Gastrocnemius medialis (tissue), 4 donors: ENCODE data around the gene MRTFA. TPM values are rescaled to one million over a fixed set of nuclear protein-coding genes. Genes with fewer than 3 reads are reported as not detected.

ENCODE experiments used
- ATAC-seq, 2 donors: fragments of 150-250 bp; one replicate each; pipeline ENCODE4 v1.9.1; 2016
- DNase-seq, 2 donors: peaks; one replicate each; pipeline ENCODE4 v3.0.0-alpha.2; 2019
- H3K27ac ChIP-seq, 4 donors: fragments of 200-600 bp; sonication (generic); 1 replicate in 1 of 4; 2 replicates in 3 of 4; pipeline ENCODE4 v1.5.1; 2016 to 2018; ENCODE audit warnings: mild to moderate bottlenecking in 2 of 4, moderate library complexity in 1 of 4
- H3K27me3 ChIP-seq, 3 donors: fragments of 200-600 bp; sonication (generic) in 2 of 3; 1 replicate in 1 of 3; 2 replicates in 2 of 3; pipeline versions ENCODE4 v1.5.1 to v1.6.0; 2016 to 2019; ENCODE audit warnings: mild to moderate bottlenecking in 1 of 3, moderate library complexity in 1 of 3
- H3K36me3 ChIP-seq, 2 donors: fragments of 200-600 bp; sonication (generic) in 1 of 2; one replicate each; pipeline ENCODE4 v1.5.1; 2017 to 2018
- H3K4me1 ChIP-seq, 2 donors: fragments of 200-600 bp; sonication (generic) in 1 of 2; one replicate each; pipeline ENCODE4 v1.5.1; 2016 to 2017; ENCODE audit warnings: mild to moderate bottlenecking in 2 of 2
- H3K4me3 ChIP-seq, 4 donors: fragments of 200-600 bp; sonication (generic) in 3 of 4; 1 replicate in 1 of 4; 2 replicates in 3 of 4; pipeline ENCODE4 v1.5.1; 2016 to 2019; ENCODE audit warnings: mild to moderate bottlenecking in 2 of 4
- H3K9me3 ChIP-seq, 3 donors: fragments of 200-600 bp; sonication (generic) in 2 of 3; 1 replicate in 1 of 3; 2 replicates in 2 of 3; pipeline ENCODE4 v1.5.1; 2016 to 2019
- POLR2A ChIP-seq, 2 donors: fragments of 450-650 bp; IDR thresholded peaks; one replicate each; pipeline ENCODE4 v1.6.1; 2017; ENCODE audit warnings: antibody characterized with exemption in 2 of 2, mild to moderate bottlenecking in 2 of 2, moderate library complexity in 2 of 2
- in situ Hi-C, 4 donors: fragments of 200-750 bp; cut with MboI; loops; one replicate each; pipeline versions ENCODE4 v1.15.0 to v1.8.0; 2017; ENCODE audit warnings: low sequenced_read_pairs in 4 of 4
- intact Hi-C: fragments of 100-400 bp; cut with DNase I; formaldehyde crosslinking; loops from one replicate; pipeline ENCODE4 v1.15.1; 2023; ENCODE audit warnings: low total_unique reads
- total RNA-seq, 4 donors: library from RNA; depleted of rRNA; stranded (reverse); fragments of >200 nt; gene quantifications; one replicate each; pipeline versions ENCODE4 v1.1.0 to v1.2.3, GENCODE V29; 2016
- TF ChIP-seq, protein P1 (sequence below), 5 experiments: fragments of 450-650 bp in 3 of 5; fragments of 200-600 bp in 2 of 5; sonication (generic) in 2 of 5; IDR thresholded peaks in 4 of 5; conservative IDR thresholded peaks in 1 of 5; 1 replicate in 4 of 5; 2 replicates in 1 of 5; pipeline ENCODE4 v1.5.1; 2016 to 2019; ENCODE audit warnings: antibody characterized with exemption in 5 of 5, mild to moderate bottlenecking in 3 of 5, moderate library complexity in 3 of 5

The MRTFA gene
- total RNA-seq, 4 donors from 2014 or later, result 13.7 to 31.3 (median 22.2) TPM

DNA sequence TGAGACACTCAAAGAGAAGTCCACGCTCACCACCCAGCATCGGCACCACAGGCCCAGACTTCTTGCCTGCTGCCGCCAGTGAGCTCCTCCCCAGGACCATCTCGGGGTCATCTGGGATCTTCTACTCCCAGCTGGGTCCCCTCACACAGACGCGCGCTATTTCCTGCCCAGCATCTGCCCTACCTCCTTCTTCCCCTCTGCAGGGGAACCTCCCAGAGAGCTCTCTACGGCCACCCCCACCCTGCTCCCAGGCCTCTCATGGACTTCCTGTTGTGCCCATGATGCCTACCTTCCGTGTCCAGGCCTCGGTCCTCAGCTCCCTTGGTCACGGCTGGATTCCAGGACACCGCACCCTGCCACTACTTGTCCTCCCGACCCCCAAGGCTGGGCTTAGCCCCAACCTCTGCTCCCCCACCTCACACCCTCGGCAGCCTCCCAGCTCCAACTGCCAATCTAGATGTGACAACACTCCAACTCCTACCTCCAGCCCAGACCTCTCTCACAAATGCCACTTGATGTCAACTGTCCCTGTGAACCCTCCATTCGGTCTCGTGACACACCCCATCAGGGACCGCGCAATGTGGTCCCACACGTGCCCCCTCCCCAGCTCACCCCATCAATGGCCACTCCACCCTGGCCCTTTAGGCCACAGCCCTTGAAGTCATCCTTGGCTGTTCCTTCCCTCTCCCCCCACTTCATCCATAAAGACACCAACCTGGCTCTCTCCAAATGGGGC lies 220.8 kb downstream of the MRTFA start:
- H3K9me3 ChIP-seq, result no peaks in the 10 kb centered on the region
- no peaks in the 10 kb centered on the region for H3K27me3 ChIP-seq
- ATAC-seq (no peak), DNase-seq (no peak)
- no peak overlapping the region for H3K4me3 ChIP-seq
- no peak for TF ChIP-seq POLR2A (IDR thresholded peaks at IDR 0.05)
- TF ChIP-seq, protein P1, sequence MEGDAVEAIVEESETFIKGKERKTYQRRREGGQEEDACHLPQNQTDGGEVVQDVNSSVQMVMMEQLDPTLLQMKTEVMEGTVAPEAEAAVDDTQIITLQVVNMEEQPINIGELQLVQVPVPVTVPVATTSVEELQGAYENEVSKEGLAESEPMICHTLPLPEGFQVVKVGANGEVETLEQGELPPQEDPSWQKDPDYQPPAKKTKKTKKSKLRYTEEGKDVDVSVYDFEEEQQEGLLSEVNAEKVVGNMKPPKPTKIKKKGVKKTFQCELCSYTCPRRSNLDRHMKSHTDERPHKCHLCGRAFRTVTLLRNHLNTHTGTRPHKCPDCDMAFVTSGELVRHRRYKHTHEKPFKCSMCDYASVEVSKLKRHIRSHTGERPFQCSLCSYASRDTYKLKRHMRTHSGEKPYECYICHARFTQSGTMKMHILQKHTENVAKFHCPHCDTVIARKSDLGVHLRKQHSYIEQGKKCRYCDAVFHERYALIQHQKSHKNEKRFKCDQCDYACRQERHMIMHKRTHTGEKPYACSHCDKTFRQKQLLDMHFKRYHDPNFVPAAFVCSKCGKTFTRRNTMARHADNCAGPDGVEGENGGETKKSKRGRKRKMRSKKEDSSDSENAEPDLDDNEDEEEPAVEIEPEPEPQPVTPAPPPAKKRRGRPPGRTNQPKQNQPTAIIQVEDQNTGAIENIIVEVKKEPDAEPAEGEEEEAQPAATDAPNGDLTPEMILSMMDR (IDR thresholded peaks at IDR 0.05 in 4 of 5, conservative IDR thresholded peaks at IDR 0.05 in 1 of 5), result no peak
- peak overlapping the region in 1 of 4 donors; percentile 22 for H3K27ac ChIP-seq
- intact Hi-C loops (no loop called here), in situ Hi-C loops (loop anchor here in 1 of 4 donors (25.0 kb wide), 1 partner anchor 103 kb away; no protein-coding TSS in a partner anchor)
- H3K36me3 ChIP-seq, result peaks cover 0 to 59% of the 10 kb centered on the region in 2 donors
- no peaks in the 10 kb centered on the region for H3K4me1 ChIP-seq

DNA sequence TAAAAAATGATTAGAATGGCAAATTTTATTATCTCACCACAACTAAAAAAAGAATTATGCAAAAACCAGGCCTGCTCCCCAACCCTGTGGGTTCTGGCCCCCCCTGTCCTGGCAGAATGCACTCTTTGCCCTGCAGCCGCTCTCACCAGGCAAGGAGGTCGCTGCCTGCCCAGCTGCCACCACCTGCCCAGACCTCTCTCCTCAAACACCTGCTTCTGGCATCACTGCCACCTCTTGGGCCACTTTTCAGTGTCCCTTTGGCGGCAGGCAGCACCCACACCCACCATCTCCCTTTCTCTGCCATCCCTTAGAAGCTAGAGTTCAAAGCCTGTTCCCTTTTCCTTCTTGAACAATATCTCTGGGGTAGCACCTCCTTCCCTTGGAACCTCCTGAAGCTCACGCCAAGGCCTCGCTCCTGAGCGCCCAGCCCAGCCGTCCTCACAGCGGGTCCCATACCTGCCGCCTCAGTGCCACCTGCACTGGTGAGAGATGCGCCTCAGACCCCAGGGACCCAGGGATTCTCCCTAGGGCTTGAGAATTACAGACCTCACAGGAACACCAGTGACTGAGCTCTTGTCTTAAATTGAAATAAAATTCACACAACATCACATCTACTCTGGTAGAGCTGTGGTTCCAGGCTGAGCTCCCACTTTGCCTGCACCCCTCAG lies 221.5 kb downstream of the MRTFA start:
- DNase-seq, result peak in 1 of 2 donors; percentile 10
- Histone ChIP-seq H3K4me1 (no peaks in the 10 kb centered on the region), H3K9me3 (no peaks in the 10 kb centered on the region), H3K27ac (peak overlapping the region in 1 of 4 donors; percentile 22), H3K4me3 (no peak overlapping the region), H3K36me3 (peaks cover 0 to 59% of the 10 kb centered on the region in 2 donors), H3K27me3 (no peaks in the 10 kb centered on the region)
- intact Hi-C loops, result no loop called here
- TF ChIP-seq POLR2A (IDR thresholded peaks at IDR 0.05), result no peak
- TF ChIP-seq, protein P1 (IDR thresholded peaks at IDR 0.05 in 4 of 5, conservative IDR thresholded peaks at IDR 0.05 in 1 of 5), result no peak
- in situ Hi-C loops, result loop anchor here in 1 of 4 donors (25.0 kb wide), 1 partner anchor 103 kb away; no protein-coding TSS in a partner anchor
- no peak for ATAC-seq

DNA sequence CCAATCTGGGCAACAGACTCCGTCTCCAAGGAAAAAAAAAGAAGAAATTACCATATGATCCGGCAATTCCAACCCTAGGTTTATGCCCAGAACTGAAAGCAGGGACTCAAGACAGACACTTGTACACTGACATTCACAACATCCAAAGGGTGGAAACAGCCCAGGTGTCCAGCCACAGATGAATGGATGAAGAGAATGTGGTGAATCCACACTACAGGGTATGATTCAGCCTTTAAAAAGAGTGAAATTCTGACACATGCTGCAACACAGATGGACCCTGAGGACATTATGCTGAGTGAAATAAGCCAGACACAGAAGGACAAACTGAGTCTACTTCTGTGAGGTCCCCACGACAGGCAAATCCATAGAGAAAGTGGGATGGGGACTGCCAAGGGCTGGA lies 222.2 kb downstream of the MRTFA start:
- DNase-seq, result no peak
- in situ Hi-C loops, result loop anchor here in 1 of 4 donors (25.0 kb wide), 1 partner anchor 102 kb away; no protein-coding TSS in a partner anchor
- H3K27ac ChIP-seq, result no peak overlapping the region

DNA sequence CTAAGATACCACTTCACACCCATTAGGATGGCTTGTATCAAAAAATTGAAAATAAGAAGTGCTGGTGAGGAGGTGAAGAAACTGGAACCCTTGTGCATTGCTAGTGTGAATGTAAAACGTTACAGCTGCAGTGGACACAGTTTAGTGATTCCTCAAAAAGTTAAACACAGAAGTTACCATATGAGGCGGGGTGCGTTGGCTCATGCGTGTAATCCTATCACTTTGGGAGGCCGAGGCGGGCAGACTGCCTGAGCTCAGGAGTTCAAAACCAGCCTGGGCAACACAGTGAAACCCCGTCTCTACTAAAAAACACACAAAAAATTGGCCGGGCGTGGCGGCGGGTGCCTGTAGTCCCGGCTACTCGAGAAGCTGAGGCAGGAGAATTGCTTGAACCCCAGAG lies 222.6 kb downstream of the MRTFA start:
- DNase-seq (peak in 1 of 2 donors; percentile 8), ATAC-seq (no peak)
- no peaks in the 10 kb centered on the region for H3K27me3 ChIP-seq
- H3K36me3 ChIP-seq, result peaks cover 0 to 59% of the 10 kb centered on the region in 2 donors
- intact Hi-C loops, result no loop called here
- in situ Hi-C loops, result loop anchor here in 1 of 4 donors (25.0 kb wide), 1 partner anchor 102 kb away; no protein-coding TSS in a partner anchor
- no peaks in the 10 kb centered on the region for H3K9me3 ChIP-seq
- H3K4me3 ChIP-seq, result no peak overlapping the region
- H3K4me1 ChIP-seq, result no peaks in the 10 kb centered on the region
- H3K27ac ChIP-seq, result no peak overlapping the region
- TF ChIP-seq, protein P1 (IDR thresholded peaks at IDR 0.05 in 4 of 5, conservative IDR thresholded peaks at IDR 0.05 in 1 of 5), result no peak
- TF ChIP-seq POLR2A (IDR thresholded peaks at IDR 0.05), result no peak

More for the DNA sequence above, 222.2 kb downstream of the MRTFA start:
- no peaks in the 10 kb centered on the region for H3K4me1 ChIP-seq
- H3K36me3 ChIP-seq, result peaks cover 0 to 59% of the 10 kb centered on the region in 2 donors
- intact Hi-C loops, result no loop called here
- H3K27me3 ChIP-seq, result no peaks in the 10 kb centered on the region
- TF ChIP-seq POLR2A (IDR thresholded peaks at IDR 0.05), result no peak
- H3K9me3 ChIP-seq, result no peaks in the 10 kb centered on the region
- H3K4me3 ChIP-seq, result no peak overlapping the region
- no peak for ATAC-seq

DNA sequence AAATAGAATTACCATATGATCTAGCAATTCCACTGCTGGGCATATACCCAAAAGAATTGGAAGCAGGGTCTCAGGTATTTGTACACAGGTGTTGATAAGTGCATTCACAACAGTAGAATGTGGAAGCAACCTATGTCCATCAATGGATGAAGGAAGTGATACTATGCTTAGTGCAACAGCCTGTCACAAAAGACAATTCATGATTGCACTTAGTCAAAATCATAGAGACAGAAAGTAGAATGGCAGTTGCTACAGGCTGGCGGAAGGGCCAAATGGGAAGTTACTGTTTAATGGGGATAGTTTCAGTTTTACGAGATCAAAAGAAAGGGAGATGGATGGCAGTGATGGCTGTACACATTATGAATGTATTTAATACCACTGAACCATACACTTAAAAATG lies 224.1 kb downstream of the MRTFA start:
- TF ChIP-seq, protein P1 (IDR thresholded peaks at IDR 0.05 in 4 of 5, conservative IDR thresholded peaks at IDR 0.05 in 1 of 5), result no peak
- TF ChIP-seq POLR2A (IDR thresholded peaks at IDR 0.05), result no peak
- peaks cover 0 to 59% of the 10 kb centered on the region in 2 donors for H3K36me3 ChIP-seq
- intact Hi-C loops (no loop called here), in situ Hi-C loops (loop anchor here in 1 of 4 donors (25.0 kb wide), 1 partner anchor 100 kb away; no protein-coding TSS in a partner anchor)
- H3K4me3 ChIP-seq, result no peak overlapping the region
- ATAC-seq, result no peak
- no peaks in the 10 kb centered on the region for H3K27me3 ChIP-seq
- no peak for DNase-seq
- no peaks in the 10 kb centered on the region for H3K9me3 ChIP-seq
- H3K27ac ChIP-seq, result no peak overlapping the region
- H3K4me1 ChIP-seq, result no peaks in the 10 kb centered on the region
